ENCODE data around the gene ITGBL1. TPM values are rescaled to one million over a fixed set of nuclear protein-coding genes. Genes with fewer than 3 reads are reported as not detected.
A peak's percentile ranks its signal among the peaks of the same experiment; 100 is the strongest.

ITGBL1 gene
- total and polyA plus RNA-seq, 2 experiments from 2014 or later: 332 to 462 TPM

DNA sequence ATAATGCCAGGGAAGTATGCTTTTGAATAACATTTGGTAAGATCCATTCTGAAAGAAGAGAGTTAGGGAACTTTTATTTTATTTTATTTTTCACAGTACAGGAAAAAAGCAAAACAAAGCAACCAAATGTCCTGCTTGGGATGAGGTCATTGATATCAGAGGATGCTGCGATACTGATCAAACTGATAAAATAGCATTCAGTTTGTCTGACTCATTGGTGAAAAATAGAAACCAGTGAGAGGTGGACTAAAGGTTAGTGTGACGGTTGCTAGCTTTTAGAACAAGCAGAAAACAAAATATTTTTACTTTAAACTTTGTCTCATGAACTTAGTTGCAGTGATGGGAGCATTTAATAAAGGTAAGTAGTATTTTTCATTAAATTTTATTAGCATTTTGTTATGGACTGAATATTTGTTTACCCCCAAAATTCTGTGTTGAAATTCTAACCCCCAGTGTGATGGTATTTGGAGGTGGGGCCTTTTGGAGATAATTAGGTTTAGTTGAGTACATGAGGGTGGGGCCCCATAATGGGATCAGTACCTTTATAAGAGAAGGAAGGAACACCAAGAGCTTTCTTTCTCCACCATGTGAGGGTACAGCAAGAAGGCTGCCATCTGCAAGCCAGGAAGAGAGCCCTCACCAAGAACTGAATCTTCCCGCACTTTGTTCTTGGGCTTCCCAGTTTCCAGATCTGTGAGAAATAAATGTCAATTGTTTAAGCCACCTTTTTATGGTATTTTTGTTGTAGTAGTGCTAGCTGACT is 37.3 kb downstream of the ITGBL1 start:
- H3K27me3 ChIP-seq (replicated peaks; ENCODE audit: insufficient read depth): no peaks in the 10 kb centered on the region
- TF ChIP-seq EZH2phosphoT487 (IDR thresholded peaks at IDR 0.05; ENCODE audit: insufficient read depth, low read depth) (no peak), EZH2 (IDR thresholded peaks at IDR 0.05; ENCODE audit: insufficient read depth, poor library complexity, severe bottlenecking) (no peak)
- peak overlapping the region; percentile 13 for H3K4me2 ChIP-seq (ENCODE audit: unreplicated experiment)
- no peaks in the 10 kb centered on the region for H3K9me2 ChIP-seq (ENCODE audit: insufficient read depth)
- peaks cover 96% of the 10 kb centered on the region for H3K79me2 ChIP-seq (ENCODE audit: insufficient read depth)
- 45% methylated on average over 3 of the region's 3 CpGs for WGBS, 2 experiments (ENCODE audit: low coverage in 1 of 2, low lambda C conversion rate in 2 of 2, missing lambda C conversion rate in 2 of 2)
- peak; percentile 54 for DNase-seq
- no peak overlapping the region for H2AFZ ChIP-seq
- in situ Hi-C loops (cut with MboI): no loop called here
- H3K4me1 ChIP-seq (ENCODE audit: insufficient read depth): peaks cover 54% of the 10 kb centered on the region
- H3F3A ChIP-seq (ENCODE audit: insufficient read depth): peaks cover 67% of the 10 kb centered on the region
- H3K36me3 ChIP-seq (ENCODE audit: low read depth): peaks cover 8% of the 10 kb centered on the region; the same call in 1 of the 2 replicates
- no peak overlapping the region for H3K9ac ChIP-seq
- H3K4me3 ChIP-seq: no peak overlapping the region
- H3K9me3 ChIP-seq (ENCODE audit: low read depth): no peaks in the 10 kb centered on the region
- peaks cover 6% of the 10 kb centered on the region for H4K20me1 ChIP-seq (ENCODE audit: insufficient read depth)
- peak overlapping the region; percentile 21; the same call in 1 of the 2 replicates for H3K27ac ChIP-seq

DNA sequence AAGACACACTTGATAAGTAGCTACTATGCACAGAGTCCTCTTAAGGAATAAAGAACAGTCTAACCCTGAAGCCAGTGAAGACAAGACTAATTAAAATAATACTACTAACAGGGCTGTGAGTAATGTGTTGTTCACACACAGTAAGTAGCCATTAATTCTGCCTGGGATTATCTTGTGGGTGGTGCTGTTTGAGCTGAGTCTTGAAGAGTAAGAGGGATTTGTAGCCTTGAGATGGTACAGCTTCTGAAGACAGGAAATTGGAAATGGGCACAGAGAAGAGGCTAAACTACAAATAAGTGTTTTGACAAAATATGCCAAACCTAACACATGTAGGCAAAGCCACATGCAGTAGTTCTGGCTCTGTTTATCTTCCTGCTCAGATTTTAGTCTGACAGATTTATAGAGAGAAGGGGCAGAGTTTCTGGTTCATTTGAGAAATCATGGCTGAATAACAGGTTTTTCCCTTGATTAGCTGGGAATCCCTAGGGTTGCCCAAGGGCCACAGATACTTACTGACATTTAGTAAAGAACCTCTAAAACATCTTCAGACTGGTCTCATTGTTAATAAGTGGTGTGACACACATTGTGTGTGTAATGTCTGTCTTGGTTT is 38.0 kb downstream of the ITGBL1 start:
- H3K4me3 ChIP-seq: no peak overlapping the region
- peak; percentile 57 for DNase-seq
- peaks cover under 1% of the 10 kb centered on the region; the same call in 1 of the 2 replicates for H3K36me3 ChIP-seq (ENCODE audit: low read depth)
- H3K9me2 ChIP-seq (ENCODE audit: insufficient read depth): no peaks in the 10 kb centered on the region
- H3K4me2 ChIP-seq (ENCODE audit: unreplicated experiment): peak overlapping the region; percentile 13
- H2AFZ ChIP-seq: no peak overlapping the region
- peaks cover 49% of the 10 kb centered on the region for H3K4me1 ChIP-seq (ENCODE audit: insufficient read depth)
- no peak for TF ChIP-seq EZH2 (IDR thresholded peaks at IDR 0.05; ENCODE audit: insufficient read depth, poor library complexity, severe bottlenecking)
- TF ChIP-seq EZH2phosphoT487 (IDR thresholded peaks at IDR 0.05; ENCODE audit: insufficient read depth, low read depth): no peak
- peaks cover 62% of the 10 kb centered on the region for H3F3A ChIP-seq (ENCODE audit: insufficient read depth)
- peak overlapping the region; percentile 21 for H3K27ac ChIP-seq
- no peaks in the 10 kb centered on the region for H3K9me3 ChIP-seq (ENCODE audit: low read depth)
- H4K20me1 ChIP-seq (ENCODE audit: insufficient read depth): peaks cover 6% of the 10 kb centered on the region
- peaks cover 96% of the 10 kb centered on the region for H3K79me2 ChIP-seq (ENCODE audit: insufficient read depth)
- H3K27me3 ChIP-seq (replicated peaks; ENCODE audit: insufficient read depth): no peaks in the 10 kb centered on the region
- no peak overlapping the region for H3K9ac ChIP-seq
- in situ Hi-C loops (cut with MboI): no loop called here

DNA sequence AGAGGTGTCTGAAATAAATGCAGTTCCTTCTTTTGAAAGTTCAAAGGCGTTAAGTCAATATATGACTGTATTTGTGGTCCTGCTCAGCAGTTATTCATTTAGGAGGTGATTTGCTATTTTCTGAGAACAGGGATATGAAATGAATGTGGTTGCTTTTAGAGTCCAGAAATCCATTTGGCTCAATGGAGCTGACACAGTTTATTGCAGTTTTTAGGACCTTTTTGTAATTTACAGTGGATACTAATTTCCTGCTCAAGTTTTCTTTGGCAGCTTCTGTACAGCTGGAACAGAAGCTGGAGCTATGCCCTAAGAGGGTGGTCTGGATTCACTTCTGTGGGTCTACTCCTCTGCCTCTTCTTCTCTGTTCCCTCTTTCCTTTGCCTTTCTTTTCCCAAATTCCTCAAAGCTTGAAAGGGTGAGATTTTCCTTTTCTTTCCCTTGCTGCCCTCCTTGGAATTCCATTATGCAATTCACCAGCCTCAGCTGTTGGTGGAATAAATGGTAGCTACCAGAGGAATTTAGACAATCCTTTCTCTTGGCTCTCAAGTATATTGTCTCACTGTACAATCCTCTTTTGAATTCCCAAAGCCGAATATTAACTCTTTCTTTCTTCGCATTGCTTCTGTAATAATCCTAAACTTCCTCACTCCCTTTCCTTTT is 39.9 kb downstream of the ITGBL1 start:
- DNase-seq: peak; percentile 36
- H3K4me3 ChIP-seq: 0 out of 2 replicates have a peak overlapping the region, but pooled peaks have one; percentile 16
- no peak overlapping the region for H2AFZ ChIP-seq
- no peaks in the 10 kb centered on the region; the same call in 1 of the 2 replicates for H3K36me3 ChIP-seq (ENCODE audit: low read depth)
- WGBS, 2 experiments (ENCODE audit: low coverage in 1 of 2, low lambda C conversion rate in 2 of 2, missing lambda C conversion rate in 2 of 2): 65 to 82% methylated on average over 3 of the region's 3 CpGs
- in situ Hi-C loops (cut with MboI): no loop called here
- H3K4me2 ChIP-seq (ENCODE audit: unreplicated experiment): peak overlapping the region; percentile 69
- peaks cover 96% of the 10 kb centered on the region for H3K79me2 ChIP-seq (ENCODE audit: insufficient read depth)
- TF ChIP-seq EZH2 (IDR thresholded peaks at IDR 0.05; ENCODE audit: insufficient read depth, poor library complexity, severe bottlenecking) (no peak), EZH2phosphoT487 (IDR thresholded peaks at IDR 0.05; ENCODE audit: insufficient read depth, low read depth) (no peak)
- H3F3A ChIP-seq (ENCODE audit: insufficient read depth): peaks cover 62% of the 10 kb centered on the region
- H3K9ac ChIP-seq: no peak overlapping the region
- H4K20me1 ChIP-seq (ENCODE audit: insufficient read depth): peaks cover 6% of the 10 kb centered on the region
- H3K27ac ChIP-seq: peak overlapping the region; percentile 10; the same call in 1 of the 2 replicates
- H3K9me3 ChIP-seq (ENCODE audit: low read depth): no peaks in the 10 kb centered on the region
- H3K9me2 ChIP-seq (ENCODE audit: insufficient read depth): no peaks in the 10 kb centered on the region
- H3K4me1 ChIP-seq (ENCODE audit: insufficient read depth): peaks cover 49% of the 10 kb centered on the region
- no peaks in the 10 kb centered on the region for H3K27me3 ChIP-seq (replicated peaks; ENCODE audit: insufficient read depth)

DNA sequence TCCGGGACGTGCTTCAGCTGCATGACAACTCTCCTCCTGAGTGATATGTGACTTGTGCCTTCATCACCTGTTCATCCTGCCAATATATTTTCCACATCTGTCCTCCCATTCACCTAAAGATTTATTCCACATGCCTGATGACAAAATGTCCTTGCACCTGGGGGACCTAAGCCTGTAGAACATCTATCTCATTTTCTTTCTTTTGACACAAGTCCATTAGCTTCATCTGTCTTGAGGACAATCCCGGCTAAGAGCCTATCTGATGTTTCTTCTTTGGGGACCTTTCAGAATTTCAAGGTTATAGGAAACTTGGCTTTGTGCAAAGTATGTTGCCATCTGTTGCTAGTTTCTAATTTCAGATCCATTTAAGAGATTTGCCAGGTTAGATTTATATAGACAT is 41.1 kb downstream of the ITGBL1 start:
- H3K27ac ChIP-seq: no peak overlapping the region
- no peak overlapping the region for H2AFZ ChIP-seq
- 90 to 93% methylated on average over 3 of the region's 3 CpGs for WGBS, 2 experiments (ENCODE audit: low coverage in 1 of 2, low lambda C conversion rate in 2 of 2, missing lambda C conversion rate in 2 of 2)
- no peak overlapping the region for H3K9ac ChIP-seq
- no peaks in the 10 kb centered on the region for H3K9me3 ChIP-seq (ENCODE audit: low read depth)
- H3K4me2 ChIP-seq (ENCODE audit: unreplicated experiment): no peak overlapping the region
- no peaks in the 10 kb centered on the region; the same call in 1 of the 2 replicates for H3K36me3 ChIP-seq (ENCODE audit: low read depth)
- H4K20me1 ChIP-seq (ENCODE audit: insufficient read depth): peaks cover 6% of the 10 kb centered on the region
- in situ Hi-C loops (cut with MboI): no loop called here
- no peak overlapping the region for H3K4me3 ChIP-seq
- H3F3A ChIP-seq (ENCODE audit: insufficient read depth): peaks cover 60% of the 10 kb centered on the region
- no peaks in the 10 kb centered on the region for H3K9me2 ChIP-seq (ENCODE audit: insufficient read depth)
- H3K79me2 ChIP-seq (ENCODE audit: insufficient read depth): peaks cover 98% of the 10 kb centered on the region
- H3K27me3 ChIP-seq (replicated peaks; ENCODE audit: insufficient read depth): no peaks in the 10 kb centered on the region
- TF ChIP-seq EZH2 (IDR thresholded peaks at IDR 0.05; ENCODE audit: insufficient read depth, poor library complexity, severe bottlenecking): no peak
- no peak for TF ChIP-seq EZH2phosphoT487 (IDR thresholded peaks at IDR 0.05; ENCODE audit: insufficient read depth, low read depth)
- H3K4me1 ChIP-seq (ENCODE audit: insufficient read depth): peaks cover 49% of the 10 kb centered on the region
- DNase-seq: no peak
